Measurements from ENCODE around the gene RPS14.
"Not testable (repeated sequence)": the region's sequence is repeated elsewhere in the genome, so short reads cannot be mapped to it uniquely, and the experiment has no call there.

Gene RPS14

GRCh38 chr5:150481708-150481965 is 32.1 kb upstream of the RPS14 start:
- DNase-seq (ENCODE audit: low read depth in 1 of 2, low spot score in 1 of 2) = no peak

- DNase-seq (ENCODE audit: low read depth in 1 of 2, low spot score in 1 of 2) = no peak
These were observed 29.9 kb upstream of the RPS14 start for GRCh38 chr5:150479416-150479815.

GRCh38 chr5:150476568-150476967 is 27.0 kb upstream of the RPS14 start:
- not testable (repeated sequence) for DNase-seq (ENCODE audit: low read depth in 1 of 2, low spot score in 1 of 2)

- DNase-seq (ENCODE audit: low read depth in 1 of 2, low spot score in 1 of 2) = no peak
These were observed 24.3 kb upstream of the RPS14 start for GRCh38 chr5:150473673-150474358.

- DNase-seq (ENCODE audit: low read depth in 1 of 2, low spot score in 1 of 2) = no peak
These were observed 20.4 kb upstream of the RPS14 start for GRCh38 chr5:150469718-150470469.

GRCh38 chr5:150468206-150468605 is 18.7 kb upstream of the RPS14 start:
- no peak for DNase-seq (ENCODE audit: low read depth in 1 of 2, low spot score in 1 of 2)

GRCh38 chr5:150465927-150466326 is 16.4 kb upstream of the RPS14 start:
- no peak for DNase-seq (ENCODE audit: low read depth in 1 of 2, low spot score in 1 of 2)

GRCh38 chr5:150464554-150465012 is 15.0 kb upstream of the RPS14 start:
- no peak for DNase-seq (ENCODE audit: low read depth in 1 of 2, low spot score in 1 of 2)

GRCh38 chr5:150461231-150461630 is 11.7 kb upstream of the RPS14 start:
- no peak for DNase-seq (ENCODE audit: low read depth in 1 of 2, low spot score in 1 of 2)

GRCh38 chr5:150460781-150461180 is 11.2 kb upstream of the RPS14 start:
- DNase-seq (ENCODE audit: low read depth in 1 of 2, low spot score in 1 of 2) = no peak

- DNase-seq (ENCODE audit: low read depth in 1 of 2, low spot score in 1 of 2) = peak; percentile 82 to 89
These were observed 9.4 kb upstream of the RPS14 start for GRCh38 chr5:150458802-150459557.

- DNase-seq (ENCODE audit: low read depth in 1 of 2, low spot score in 1 of 2) = no peak
These were observed 8.2 kb upstream of the RPS14 start for GRCh38 chr5:150457562-150458240.

GRCh38 chr5:150457121-150457520 is 7.6 kb upstream of the RPS14 start:
- no peak for DNase-seq (ENCODE audit: low read depth in 1 of 2, low spot score in 1 of 2)

- no peak for DNase-seq (ENCODE audit: low read depth in 1 of 2, low spot score in 1 of 2)
These were observed 5.1 kb upstream of the RPS14 start for GRCh38 chr5:150454492-150455229.

- not testable (repeated sequence) for DNase-seq (ENCODE audit: low read depth in 1 of 2, low spot score in 1 of 2)
These were observed 4.5 kb upstream of the RPS14 start for GRCh38 chr5:150454027-150454426.

- DNase-seq (ENCODE audit: low read depth in 1 of 2, low spot score in 1 of 2) = no peak
These were observed 3.4 kb upstream of the RPS14 start for GRCh38 chr5:150452914-150453313.

- DNase-seq (ENCODE audit: low read depth in 1 of 2, low spot score in 1 of 2) = no peak
These were observed 2.1 kb upstream of the RPS14 start for GRCh38 chr5:150451594-150451993.

GRCh38 chr5:150448952-150449516 is 505 bp downstream of the RPS14 start:
- no peak for DNase-seq (ENCODE audit: low read depth in 1 of 2, low spot score in 1 of 2)

GRCh38 chr5:150448334-150448733 is 1.2 kb downstream of the RPS14 start:
- DNase-seq (ENCODE audit: low read depth in 1 of 2, low spot score in 1 of 2) = no peak

GRCh38 chr5:150447188-150447587 is 2.4 kb downstream of the RPS14 start:
- DNase-seq (ENCODE audit: low read depth in 1 of 2, low spot score in 1 of 2) = no peak

GRCh38 chr5:150446583-150446982 is 3.0 kb downstream of the RPS14 start:
- no peak for DNase-seq (ENCODE audit: low read depth in 1 of 2, low spot score in 1 of 2)

Measured in activated T-helper 1 cell treated with anti-CD3 and anti-CD28 coated beads, Interleukin-2, amount 50 U/mL, for 16 hours (primary cell).